DND-41 (cell line): ENCODE results near the gene TNFRSF14.

Source experiments
- ATAC-seq: fragments of 200-7000 bp; cut with Tn5 transposase; 3 replicates; pipeline ENCODE4 v1.9.1; 2021; ENCODE audit warnings: low read depth; ENCODE audit not compliant: insufficient read depth
- DNase-seq: peaks from one replicate; pipeline ENCODE4 v3.0.0-alpha.2; 2020
- H2AFZ ChIP-seq: 2 replicates; pipeline ENCODE4 v1.6.0; 2012; ENCODE audit warnings: low read depth, low read length
- H3K27ac ChIP-seq: 2 replicates; pipeline ENCODE4 v1.5.1; 2012; ENCODE audit warnings: low read length, inconsistent platforms
- H3K27me3 ChIP-seq: fragments of 200-600 bp; sonication (generic); 2 replicates; pipeline ENCODE4 v1.6.0; 2012; ENCODE audit warnings: low read length, mild to moderate bottlenecking, inconsistent platforms; ENCODE audit not compliant: insufficient read depth, poor library complexity
- H3K36me3 ChIP-seq: 2 replicates; pipeline ENCODE4 v1.5.1; 2012; ENCODE audit warnings: low read length, inconsistent platforms; ENCODE audit not compliant: insufficient read depth
- H3K4me1 ChIP-seq: 2 replicates; pipeline ENCODE4 v1.5.1; 2012; ENCODE audit warnings: mild to moderate bottlenecking, low read length; ENCODE audit not compliant: insufficient read depth
- H3K4me2 ChIP-seq: 2 replicates; pipeline ENCODE4 v1.6.0; 2012; ENCODE audit warnings: mild to moderate bottlenecking, moderate library complexity, low read length, inconsistent platforms; ENCODE audit not compliant: insufficient read depth
- H3K4me3 ChIP-seq, 2 experiments: fragments of 200-600 bp in 1 of 2; shearing (Covaris generic) in 1 of 2; 2 replicates each; pipeline ENCODE4 v1.5.1; 2012 to 2016; ENCODE audit warnings: inconsistent platforms in 2 of 2, low read length in 2 of 2, mild to moderate bottlenecking in 2 of 2, low read depth in 1 of 2, moderate library complexity in 1 of 2
- H3K79me2 ChIP-seq: 2 replicates; pipeline ENCODE4 v1.6.0; 2012; ENCODE audit warnings: low read length, inconsistent platforms; ENCODE audit not compliant: insufficient read depth
- H3K9ac ChIP-seq: 2 replicates; pipeline ENCODE4 v1.6.0; 2012; ENCODE audit warnings: low read depth, mild to moderate bottlenecking, inconsistent platforms, low read length, moderate library complexity
- H3K9me3 ChIP-seq: 2 replicates; pipeline ENCODE4 v1.5.1; 2012; ENCODE audit warnings: low read length, moderate library complexity, mild to moderate bottlenecking, inconsistent platforms; ENCODE audit not compliant: insufficient read depth, severe bottlenecking
- H4K20me1 ChIP-seq: 2 replicates; pipeline ENCODE4 v1.6.0; 2012; ENCODE audit warnings: low read length; ENCODE audit not compliant: insufficient read depth
- EZH2 ChIP-seq: IDR thresholded peaks from 3 replicates; pipeline ENCODE4 v1.6.1; 2012; ENCODE audit warnings: borderline replicate concordance, low read depth, mild to moderate bottlenecking, moderate library complexity, low read length, inconsistent platforms; ENCODE audit not compliant: severe bottlenecking
- TF ChIP-seq, protein P1 (sequence below): IDR thresholded peaks from 2 replicates; pipeline ENCODE4 v1.5.1; 2012; ENCODE audit warnings: borderline replicate concordance, low read length, moderate library complexity, mild to moderate bottlenecking; ENCODE audit not compliant: poor library complexity, severe bottlenecking; ENCODE audit errors: extremely low read depth

Gene TNFRSF14

GRCh38 chr1:2508180-2508579 is 48.0 kb upstream of the TNFRSF14 start:
- H3K4me1 ChIP-seq = no peaks in the 10 kb centered on the region
- H3K27ac ChIP-seq = no peak overlapping the region
- no peak for ATAC-seq

GRCh38 chr1:2508751-2509150 is 47.4 kb upstream of the TNFRSF14 start:
- H3K79me2 ChIP-seq = no peaks in the 10 kb centered on the region
- no peak overlapping the region for H3K27ac ChIP-seq
- no peak for ATAC-seq
- no peak for DNase-seq
- TF ChIP-seq, protein P1, sequence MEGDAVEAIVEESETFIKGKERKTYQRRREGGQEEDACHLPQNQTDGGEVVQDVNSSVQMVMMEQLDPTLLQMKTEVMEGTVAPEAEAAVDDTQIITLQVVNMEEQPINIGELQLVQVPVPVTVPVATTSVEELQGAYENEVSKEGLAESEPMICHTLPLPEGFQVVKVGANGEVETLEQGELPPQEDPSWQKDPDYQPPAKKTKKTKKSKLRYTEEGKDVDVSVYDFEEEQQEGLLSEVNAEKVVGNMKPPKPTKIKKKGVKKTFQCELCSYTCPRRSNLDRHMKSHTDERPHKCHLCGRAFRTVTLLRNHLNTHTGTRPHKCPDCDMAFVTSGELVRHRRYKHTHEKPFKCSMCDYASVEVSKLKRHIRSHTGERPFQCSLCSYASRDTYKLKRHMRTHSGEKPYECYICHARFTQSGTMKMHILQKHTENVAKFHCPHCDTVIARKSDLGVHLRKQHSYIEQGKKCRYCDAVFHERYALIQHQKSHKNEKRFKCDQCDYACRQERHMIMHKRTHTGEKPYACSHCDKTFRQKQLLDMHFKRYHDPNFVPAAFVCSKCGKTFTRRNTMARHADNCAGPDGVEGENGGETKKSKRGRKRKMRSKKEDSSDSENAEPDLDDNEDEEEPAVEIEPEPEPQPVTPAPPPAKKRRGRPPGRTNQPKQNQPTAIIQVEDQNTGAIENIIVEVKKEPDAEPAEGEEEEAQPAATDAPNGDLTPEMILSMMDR = no peak
- no peak for TF ChIP-seq EZH2
- H3K4me1 ChIP-seq = no peaks in the 10 kb centered on the region
- no peak overlapping the region for H3K4me2 ChIP-seq
- no peak overlapping the region for H3K4me3 ChIP-seq
- H3K36me3 ChIP-seq = peaks cover 67% of the 10 kb centered on the region
- peaks cover 61% of the 10 kb centered on the region for H4K20me1 ChIP-seq
- H3K9ac ChIP-seq = no peak overlapping the region
- no peak overlapping the region for H2AFZ ChIP-seq
- H3K9me3 ChIP-seq = no peaks in the 10 kb centered on the region
- no peaks in the 10 kb centered on the region for H3K27me3 ChIP-seq

More at GRCh38 chr1:2508180-2508579, 48.0 kb upstream of the TNFRSF14 start:
- Histone ChIP-seq H3K9ac (no peak overlapping the region), H3K27me3 (no peaks in the 10 kb centered on the region), H3K4me2 (no peak overlapping the region), H3K36me3 (peaks cover 61% of the 10 kb centered on the region), H3K9me3 (no peaks in the 10 kb centered on the region), H4K20me1 (peaks cover 56% of the 10 kb centered on the region), H3K79me2 (no peaks in the 10 kb centered on the region), H3K4me3 (no peak overlapping the region), H2AFZ (no peak overlapping the region)
- no peak for DNase-seq
- TF ChIP-seq, protein P1 = no peak
- TF ChIP-seq EZH2 = no peak

DNA sequence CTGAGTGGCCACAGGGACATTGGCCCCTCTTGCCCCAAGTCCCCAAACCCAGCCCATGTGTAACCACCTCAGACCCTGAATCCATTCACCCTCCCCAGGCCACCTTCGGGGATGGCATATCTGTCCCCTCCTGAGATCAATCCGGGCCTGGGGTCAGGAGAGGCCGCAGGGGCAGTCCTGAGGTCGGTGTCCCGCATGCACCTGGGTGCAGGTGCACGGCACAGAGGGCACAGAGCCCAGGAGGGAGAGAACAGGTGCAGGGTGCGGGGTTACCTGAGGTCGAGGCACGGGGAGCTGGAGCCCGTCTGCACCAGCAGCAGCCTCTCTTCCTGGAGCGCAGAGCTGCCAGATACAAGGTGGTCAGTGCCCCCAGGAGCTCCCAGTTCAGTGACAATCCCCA is 46.6 kb upstream of the TNFRSF14 start:
- peaks cover 61% of the 10 kb centered on the region for H4K20me1 ChIP-seq

More for the DNA sequence above, 46.6 kb upstream of the TNFRSF14 start:
- no peaks in the 10 kb centered on the region for H3K9me3 ChIP-seq
- ATAC-seq (no peak), DNase-seq (no peak)
- no peak overlapping the region for H3K4me3 ChIP-seq
- no peaks in the 10 kb centered on the region for H3K4me1 ChIP-seq
- TF ChIP-seq EZH2 = no peak
- TF ChIP-seq, protein P1 = no peak
- H3K36me3 ChIP-seq = peaks cover 73% of the 10 kb centered on the region
- H3K79me2 ChIP-seq = no peaks in the 10 kb centered on the region
- H3K27ac ChIP-seq = no peak overlapping the region
- H3K27me3 ChIP-seq = no peaks in the 10 kb centered on the region
- H3K4me2 ChIP-seq = no peak overlapping the region
- H2AFZ ChIP-seq = no peak overlapping the region
- H3K9ac ChIP-seq = no peak overlapping the region
